ENCODE measurements around the gene BEST1.
"Not testable (repeated sequence)": the region's sequence is repeated elsewhere in the genome, so short reads cannot be mapped to it uniquely, and the experiment has no call there.

The BEST1 gene

GRCh38 chr11:61996933-61997332 is 46.8 kb downstream of the BEST1 start:
- no peak for DNase-seq (ENCODE audit: low read depth in 2 of 2)
- H3K4me3 ChIP-seq (replicated peaks in 1 of 2; ENCODE audit: low read depth in 2 of 2, low read length in 2 of 2): no peak overlapping the region

DNA sequence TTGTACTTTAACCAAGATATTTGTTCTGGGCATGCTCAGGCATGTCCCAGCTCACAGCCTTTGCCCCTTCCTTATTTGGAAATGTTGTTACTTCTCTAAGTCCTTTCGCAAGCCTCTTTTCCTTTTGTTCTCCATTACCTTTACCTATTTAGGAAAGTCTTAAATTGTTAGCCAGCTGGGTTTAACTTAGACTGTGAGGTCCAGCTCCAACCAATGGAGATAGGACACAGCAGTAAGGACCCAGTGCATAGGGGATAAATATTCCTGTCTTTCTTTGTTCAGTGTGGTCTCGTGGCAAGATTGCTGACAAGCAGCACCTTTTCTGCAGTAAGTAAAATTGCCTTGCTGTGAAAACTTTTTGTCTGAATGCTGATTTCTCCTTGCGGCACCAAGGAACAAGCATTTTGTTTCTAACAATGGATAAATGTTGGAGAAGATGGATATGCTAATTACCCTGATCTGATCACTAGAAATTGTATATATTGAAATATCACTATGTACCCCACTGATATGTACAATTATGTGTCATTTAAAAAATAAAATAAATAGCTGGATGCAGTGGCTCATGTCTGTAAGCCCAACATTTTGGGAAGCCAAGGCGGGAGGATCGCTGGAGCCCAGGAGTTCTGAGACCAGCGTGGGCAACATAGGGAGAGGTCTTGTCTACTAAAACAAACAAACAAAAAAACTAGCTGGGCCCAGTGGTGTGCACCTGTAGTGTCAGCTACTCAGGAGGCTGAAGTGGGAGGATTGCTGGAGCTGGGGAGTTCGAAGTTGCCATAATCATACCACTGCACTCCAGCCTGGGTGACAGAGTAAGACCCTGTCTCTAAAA is 49.2 kb downstream of the BEST1 start:
- peak in 1 of 2 donors; percentile 54 for DNase-seq (ENCODE audit: low read depth in 2 of 2)
- no peak overlapping the region for H3K4me3 ChIP-seq (replicated peaks in 1 of 2; ENCODE audit: low read depth in 2 of 2, low read length in 2 of 2)
- TF ChIP-seq CTCF (IDR thresholded peaks at IDR 0.05; ENCODE audit: low read depth, low read length): no peak

More at GRCh38 chr11:61996933-61997332, 46.8 kb downstream of the BEST1 start:
- no peak for TF ChIP-seq CTCF (IDR thresholded peaks at IDR 0.05; ENCODE audit: low read depth, low read length)

- no peak for DNase-seq (ENCODE audit: low read depth in 2 of 2)
- no peak overlapping the region for H3K4me3 ChIP-seq (replicated peaks in 1 of 2; ENCODE audit: low read depth in 2 of 2, low read length in 2 of 2)
- no peak for TF ChIP-seq CTCF (IDR thresholded peaks at IDR 0.05; ENCODE audit: low read depth, low read length)
These were observed 50.6 kb downstream of the BEST1 start for GRCh38 chr11:62000539-62001446.

DNA sequence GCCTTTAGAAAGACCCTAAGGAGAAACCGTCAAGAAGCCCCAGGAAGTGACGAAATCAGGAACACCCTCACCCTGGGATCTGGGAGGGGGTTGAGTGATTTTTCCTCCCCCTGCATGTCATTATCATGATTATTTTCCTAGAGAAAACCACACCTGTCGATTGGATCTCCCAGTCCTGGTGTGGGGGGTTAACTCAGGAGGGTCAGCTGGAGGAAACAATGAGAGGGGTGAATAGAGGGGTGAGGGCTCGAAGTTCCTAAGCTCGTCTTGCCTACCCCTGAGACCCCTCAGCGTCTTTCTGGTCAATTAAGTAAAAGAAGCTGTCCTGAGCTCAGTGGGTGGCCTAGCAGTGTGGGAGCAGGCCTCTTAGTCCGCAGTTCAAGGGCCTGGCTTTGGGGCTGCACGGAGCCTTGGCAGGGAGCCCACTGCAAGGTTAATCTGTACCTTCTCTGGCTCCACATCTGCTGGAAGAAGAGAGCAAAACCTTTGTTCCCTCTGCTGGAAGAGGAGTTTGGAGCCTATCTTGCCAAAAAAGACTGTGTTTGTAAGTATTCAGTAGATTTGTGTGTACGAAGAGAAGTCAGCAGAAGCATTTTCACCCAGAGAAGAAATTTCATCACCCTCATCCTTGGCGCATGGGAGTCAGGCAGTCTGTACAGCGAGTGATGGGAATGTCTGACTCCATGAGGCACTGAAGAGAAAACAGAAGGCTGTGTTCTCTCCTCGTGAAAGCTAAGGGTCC is 51.5 kb downstream of the BEST1 start:
- no peak for TF ChIP-seq CTCF (IDR thresholded peaks at IDR 0.05; ENCODE audit: low read depth, low read length)
- peak; percentile 36 to 77 for DNase-seq (ENCODE audit: low read depth in 2 of 2)
- H3K4me3 ChIP-seq (replicated peaks in 1 of 2; ENCODE audit: low read depth in 2 of 2, low read length in 2 of 2): no peak overlapping the region

DNA sequence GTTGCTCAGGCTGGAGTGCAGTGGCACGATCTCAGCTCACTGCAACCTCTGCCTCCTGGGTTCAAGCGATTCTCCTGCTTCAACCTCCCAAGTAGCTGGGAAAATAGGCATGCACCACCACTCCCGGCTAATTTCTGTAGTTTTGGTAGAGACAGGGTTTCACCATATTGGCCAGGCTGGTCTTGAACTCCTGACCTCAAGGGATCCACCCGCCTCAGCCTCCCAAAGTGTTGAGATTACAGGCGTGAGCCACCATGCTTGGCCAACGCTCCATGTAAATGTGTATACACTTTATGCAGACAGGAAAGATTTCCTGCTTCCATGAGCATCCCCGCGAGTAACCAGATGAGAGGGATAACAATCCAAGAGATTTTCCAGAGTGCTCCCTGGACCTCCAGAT is 52.1 kb downstream of the BEST1 start:
- DNase-seq (ENCODE audit: low read depth in 2 of 2); H3K4me3 ChIP-seq (replicated peaks in 1 of 2; ENCODE audit: low read depth in 2 of 2, low read length in 2 of 2): not testable (repeated sequence)

DNA sequence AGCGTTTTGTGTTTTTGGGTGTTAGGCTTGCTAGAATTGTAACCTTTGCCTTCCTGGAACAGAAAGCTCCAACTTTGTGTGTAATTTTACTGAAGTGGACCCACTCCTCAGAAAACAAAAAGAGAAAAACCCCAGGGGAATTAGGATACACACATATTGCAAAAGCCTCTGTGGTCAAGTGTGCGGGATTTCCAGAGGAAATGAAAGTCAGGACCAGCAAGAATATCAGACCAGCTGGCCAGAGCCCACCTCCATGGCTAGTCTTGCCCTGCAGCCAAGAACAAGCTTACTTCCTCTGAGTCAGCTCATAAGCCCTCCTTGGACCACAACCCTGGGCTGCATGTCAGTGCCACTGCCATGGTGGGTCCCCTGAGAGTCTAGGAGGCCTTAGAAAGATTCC is 54.3 kb downstream of the BEST1 start:
- H3K4me3 ChIP-seq (replicated peaks in 1 of 2; ENCODE audit: low read depth in 2 of 2, low read length in 2 of 2): no peak overlapping the region
- DNase-seq (ENCODE audit: low read depth in 2 of 2): peak; percentile 97 to 98
- no peak for TF ChIP-seq CTCF (IDR thresholded peaks at IDR 0.05; ENCODE audit: low read depth, low read length)

Measured in cardiac fibroblast (primary cell).